ENCODE measurements around the gene FCRL6. TPM values are rescaled to one million over a fixed set of nuclear protein-coding genes. Genes with fewer than 3 reads are reported as not detected.
A peak's percentile ranks its signal among the peaks of the same experiment; 100 is the strongest.

Gene FCRL6
- total and polyA plus RNA-seq, 2 experiments from 2014 or later: not detected

DNA sequence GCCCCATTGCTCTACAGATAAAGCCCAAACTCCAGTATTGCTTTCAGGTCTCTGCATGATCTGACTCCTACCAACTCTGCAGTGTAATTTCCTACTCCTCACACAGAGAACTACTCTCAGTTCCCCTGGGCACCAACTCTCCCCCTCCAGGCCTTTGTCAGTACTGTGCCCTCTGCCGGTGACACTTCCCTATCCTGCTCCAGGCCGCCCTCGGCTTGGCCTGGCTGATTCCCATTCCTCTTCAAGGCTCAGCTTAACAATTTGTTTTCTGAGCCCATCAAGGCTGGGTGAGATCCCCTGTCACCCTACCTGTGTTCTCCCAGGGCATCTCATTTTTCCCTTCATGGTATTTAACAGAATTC is 27.1 kb downstream of the FCRL6 start:
- H3K36me3 ChIP-seq: no peaks in the 10 kb centered on the region
- TF ChIP-seq, protein P1, sequence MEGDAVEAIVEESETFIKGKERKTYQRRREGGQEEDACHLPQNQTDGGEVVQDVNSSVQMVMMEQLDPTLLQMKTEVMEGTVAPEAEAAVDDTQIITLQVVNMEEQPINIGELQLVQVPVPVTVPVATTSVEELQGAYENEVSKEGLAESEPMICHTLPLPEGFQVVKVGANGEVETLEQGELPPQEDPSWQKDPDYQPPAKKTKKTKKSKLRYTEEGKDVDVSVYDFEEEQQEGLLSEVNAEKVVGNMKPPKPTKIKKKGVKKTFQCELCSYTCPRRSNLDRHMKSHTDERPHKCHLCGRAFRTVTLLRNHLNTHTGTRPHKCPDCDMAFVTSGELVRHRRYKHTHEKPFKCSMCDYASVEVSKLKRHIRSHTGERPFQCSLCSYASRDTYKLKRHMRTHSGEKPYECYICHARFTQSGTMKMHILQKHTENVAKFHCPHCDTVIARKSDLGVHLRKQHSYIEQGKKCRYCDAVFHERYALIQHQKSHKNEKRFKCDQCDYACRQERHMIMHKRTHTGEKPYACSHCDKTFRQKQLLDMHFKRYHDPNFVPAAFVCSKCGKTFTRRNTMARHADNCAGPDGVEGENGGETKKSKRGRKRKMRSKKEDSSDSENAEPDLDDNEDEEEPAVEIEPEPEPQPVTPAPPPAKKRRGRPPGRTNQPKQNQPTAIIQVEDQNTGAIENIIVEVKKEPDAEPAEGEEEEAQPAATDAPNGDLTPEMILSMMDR (IDR thresholded peaks at IDR 0.05; ENCODE audit: low read depth, low read length): peak; percentile 39
- no peaks in the 10 kb centered on the region for H3K4me1 ChIP-seq (ENCODE audit: low read depth)
- no peaks in the 10 kb centered on the region for H3K27me3 ChIP-seq
- DNase-seq (ENCODE audit: low read depth in 1 of 2, low spot score in 1 of 2): peak in 1 of 2 donors; percentile 59
- H3K4me3 ChIP-seq: no peak overlapping the region
- H3K9me3 ChIP-seq (ENCODE audit: low read depth): no peaks in the 10 kb centered on the region
- no peak overlapping the region for H3K27ac ChIP-seq

DNA sequence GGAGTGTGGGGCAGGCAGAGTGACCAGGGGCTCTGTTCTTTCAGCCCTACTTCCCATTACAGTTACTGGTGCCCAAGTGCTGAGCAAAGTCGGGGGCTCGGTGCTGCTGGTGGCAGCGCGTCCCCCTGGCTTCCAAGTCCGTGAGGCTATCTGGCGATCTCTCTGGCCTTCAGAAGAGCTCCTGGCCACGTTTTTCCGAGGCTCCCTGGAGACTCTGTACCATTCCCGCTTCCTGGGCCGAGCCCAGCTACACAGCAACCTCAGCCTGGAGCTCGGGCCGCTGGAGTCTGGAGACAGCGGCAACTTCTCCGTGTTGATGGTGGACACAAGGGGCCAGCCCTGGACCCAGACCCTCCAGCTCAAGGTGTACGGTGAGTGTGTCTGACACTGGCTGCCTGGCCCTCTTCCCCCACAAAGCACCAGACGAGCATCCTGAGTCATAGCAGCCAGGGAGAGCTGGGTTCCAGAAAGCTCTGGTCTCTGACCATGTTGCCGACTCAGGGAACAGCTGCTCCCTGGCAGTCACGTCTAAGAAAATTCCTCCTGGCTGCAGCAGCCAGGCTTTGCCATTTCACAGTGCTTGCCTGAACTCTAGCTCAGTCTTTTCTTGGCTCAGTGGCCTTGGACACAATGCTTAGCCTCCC is 27.8 kb downstream of the FCRL6 start:
- no peaks in the 10 kb centered on the region for H3K36me3 ChIP-seq
- TF ChIP-seq, protein P1 (IDR thresholded peaks at IDR 0.05; ENCODE audit: low read depth, low read length): no peak
- H3K27me3 ChIP-seq: no peaks in the 10 kb centered on the region
- no peaks in the 10 kb centered on the region for H3K9me3 ChIP-seq (ENCODE audit: low read depth)
- H3K4me3 ChIP-seq: no peak overlapping the region
- no peak overlapping the region for H3K27ac ChIP-seq
- no peaks in the 10 kb centered on the region for H3K4me1 ChIP-seq (ENCODE audit: low read depth)
- DNase-seq (ENCODE audit: low read depth in 1 of 2, low spot score in 1 of 2): peak in 1 of 2 donors; percentile 81

DNA sequence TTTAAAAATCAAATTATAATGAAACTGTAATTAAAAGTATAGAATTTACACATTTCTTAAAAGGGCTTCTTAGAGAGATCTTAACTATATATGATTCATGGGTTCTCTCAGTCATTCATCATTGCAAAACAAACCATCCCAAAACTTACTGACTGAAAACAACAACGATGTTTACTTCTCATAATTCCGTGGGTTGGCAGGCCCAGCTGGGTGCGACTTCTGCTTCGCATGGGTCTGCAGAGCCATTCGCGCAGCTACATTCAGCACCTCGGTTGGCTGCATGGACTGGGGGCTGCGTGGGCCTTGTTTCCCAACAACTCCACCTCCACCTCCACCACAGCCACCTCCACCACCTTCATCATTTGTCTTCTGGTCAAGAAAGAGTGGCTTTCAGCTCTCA is 28.6 kb downstream of the FCRL6 start:
- Histone ChIP-seq H3K27ac (no peak overlapping the region), H3K4me1 (ENCODE audit: low read depth) (no peaks in the 10 kb centered on the region), H3K4me3 (no peak overlapping the region), H3K36me3 (no peaks in the 10 kb centered on the region), H3K9me3 (ENCODE audit: low read depth) (no peaks in the 10 kb centered on the region), H3K27me3 (no peaks in the 10 kb centered on the region)
- TF ChIP-seq, protein P1 (IDR thresholded peaks at IDR 0.05; ENCODE audit: low read depth, low read length): no peak
- DNase-seq (ENCODE audit: low read depth in 1 of 2, low spot score in 1 of 2): no peak

DNA sequence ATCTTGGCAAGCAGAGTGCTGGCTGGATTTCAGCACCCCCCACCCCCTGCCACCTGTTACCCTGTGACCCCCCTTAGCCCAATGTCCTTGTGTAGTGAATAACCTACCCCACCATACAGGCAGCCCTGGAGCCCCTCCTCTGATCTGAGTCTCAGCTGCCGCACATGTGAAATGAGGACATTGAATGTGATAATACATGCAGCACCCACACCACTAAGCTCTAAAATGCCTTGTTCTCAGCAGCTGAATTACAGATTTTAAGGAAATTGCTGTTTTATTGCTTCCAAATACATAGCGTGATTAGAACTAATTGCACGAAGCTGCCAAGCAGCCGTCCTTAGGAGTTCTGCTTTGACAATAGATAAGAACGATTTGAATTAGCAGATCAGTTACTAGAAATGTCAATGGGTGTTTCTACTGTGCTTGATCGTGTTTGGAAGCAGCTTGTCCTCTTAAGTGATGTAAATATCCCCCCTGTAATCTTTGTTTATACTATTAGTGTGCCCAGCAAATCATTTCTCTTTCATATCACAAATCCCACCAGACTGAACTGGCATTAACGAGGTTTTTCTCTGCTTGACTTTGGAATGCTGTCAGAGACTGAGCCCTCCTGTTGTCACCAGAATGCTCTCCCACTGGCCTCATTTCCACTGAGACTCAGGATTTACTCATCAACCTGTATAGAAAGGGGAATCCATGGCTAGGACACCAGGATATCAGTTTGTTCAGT is 29.4 kb downstream of the FCRL6 start:
- H3K4me1 ChIP-seq (ENCODE audit: low read depth): no peaks in the 10 kb centered on the region
- H3K27me3 ChIP-seq: no peaks in the 10 kb centered on the region

DNA sequence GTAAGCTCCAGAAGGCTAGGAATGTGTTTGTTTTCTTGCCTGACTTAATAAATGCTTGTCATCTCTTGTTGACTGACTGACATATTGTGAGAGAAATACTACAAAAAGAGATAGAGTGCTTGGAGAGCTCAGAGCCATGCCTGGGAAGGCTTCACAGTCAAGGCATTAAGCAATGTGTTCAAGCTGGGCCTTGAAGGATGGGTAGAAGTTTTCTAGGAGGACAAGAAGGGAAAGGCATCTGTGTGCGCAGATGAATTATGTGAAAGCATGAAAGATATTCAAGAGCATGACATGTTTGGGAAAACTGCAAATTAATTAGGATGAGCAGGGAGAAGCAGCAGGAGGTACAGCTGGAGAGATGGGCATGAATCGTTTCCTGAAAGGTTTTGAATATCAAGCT is 30.1 kb downstream of the FCRL6 start:
- Histone ChIP-seq H3K27ac (no peak overlapping the region), H3K36me3 (no peaks in the 10 kb centered on the region), H3K4me3 (no peak overlapping the region), H3K27me3 (no peaks in the 10 kb centered on the region), H3K9me3 (ENCODE audit: low read depth) (no peaks in the 10 kb centered on the region), H3K4me1 (ENCODE audit: low read depth) (no peaks in the 10 kb centered on the region)
- TF ChIP-seq, protein P1 (IDR thresholded peaks at IDR 0.05; ENCODE audit: low read depth, low read length): no peak
- no peak for DNase-seq (ENCODE audit: low read depth in 1 of 2, low spot score in 1 of 2)

More for the DNA sequence above, 29.4 kb downstream of the FCRL6 start:
- Histone ChIP-seq H3K9me3 (ENCODE audit: low read depth) (no peaks in the 10 kb centered on the region), H3K27ac (no peak overlapping the region), H3K4me3 (no peak overlapping the region), H3K36me3 (no peaks in the 10 kb centered on the region)
- TF ChIP-seq, protein P1 (IDR thresholded peaks at IDR 0.05; ENCODE audit: low read depth, low read length): no peak
- no peak for DNase-seq (ENCODE audit: low read depth in 1 of 2, low spot score in 1 of 2)
